Motor neuron (in vitro differentiated cells): ENCODE measurements around the gene ZNF467. TPM values are rescaled to one million over a fixed set of nuclear protein-coding genes. Genes with fewer than 3 reads are reported as not detected.

ENCODE experiments used
- ATAC-seq, 8 experiments: fragments of 200-7000 bp; cut with Tn5 transposase; replicated peaks in 6 of 8; 2 replicates each; pipeline ENCODE4 v1.8.0; 2021; ENCODE audit warnings: mild to moderate bottlenecking in 8 of 8, moderate library complexity in 8 of 8
- H3K27ac ChIP-seq, 2 donors: fragments of 250-450 bp; sonication (Bioruptor Pico); 2 replicates each; pipeline ENCODE4 v1.9.0; 2021; ENCODE audit warnings: antibody characterized with exemption in 2 of 2, mild to moderate bottlenecking in 2 of 2, moderate library complexity in 1 of 2
- H3K4me1 ChIP-seq, 2 donors: fragments of 250-450 bp; sonication (Bioruptor Pico); replicated peaks in 1 of 2; 2 replicates each; pipeline ENCODE4 v1.6.1; 2021; ENCODE audit warnings: antibody characterized with exemption in 2 of 2, mild to moderate bottlenecking in 2 of 2, moderate library complexity in 1 of 2
- H3K4me3 ChIP-seq, 5 donors: fragments of 250-450 bp; sonication (Bioruptor Pico); 2 replicates each; pipeline ENCODE4 v1.9.0; 2021; ENCODE audit warnings: antibody characterized with exemption in 5 of 5, mild to moderate bottlenecking in 5 of 5, moderate library complexity in 4 of 5
- WGBS, 10 experiments: fragments of 450-650 bp; shearing (Covaris generic); methylation state at CpG; one replicate each; pipeline ENCODE4 v1.0.0; 2022; 5-methylcytosine and 5-hydroxymethylcytosine counted together
- in situ Hi-C, 9 experiments: fragments of 400-800 bp; cut with MboI; loops; one replicate each; pipeline ENCODE4 v1.15.0; 2021; ENCODE audit warnings: low sequenced_read_pairs in 9 of 9, low pct_unique_long_range_greater_than_20kb in 2 of 9; ENCODE audit not compliant: unreplicated experiment in 9 of 9
- total RNA-seq, 8 experiments: library from RNA; unstranded; fragments of 300-600 nt; gene quantifications; 2 replicates each; pipeline versions ENCODE4 v1.2.3 to v1.2.4, GENCODE V29; 2022

ZNF467 gene
- total RNA-seq, 8 experiments from 2014 or later = 0.71 to 7.7 (median 5.1) TPM

DNA sequence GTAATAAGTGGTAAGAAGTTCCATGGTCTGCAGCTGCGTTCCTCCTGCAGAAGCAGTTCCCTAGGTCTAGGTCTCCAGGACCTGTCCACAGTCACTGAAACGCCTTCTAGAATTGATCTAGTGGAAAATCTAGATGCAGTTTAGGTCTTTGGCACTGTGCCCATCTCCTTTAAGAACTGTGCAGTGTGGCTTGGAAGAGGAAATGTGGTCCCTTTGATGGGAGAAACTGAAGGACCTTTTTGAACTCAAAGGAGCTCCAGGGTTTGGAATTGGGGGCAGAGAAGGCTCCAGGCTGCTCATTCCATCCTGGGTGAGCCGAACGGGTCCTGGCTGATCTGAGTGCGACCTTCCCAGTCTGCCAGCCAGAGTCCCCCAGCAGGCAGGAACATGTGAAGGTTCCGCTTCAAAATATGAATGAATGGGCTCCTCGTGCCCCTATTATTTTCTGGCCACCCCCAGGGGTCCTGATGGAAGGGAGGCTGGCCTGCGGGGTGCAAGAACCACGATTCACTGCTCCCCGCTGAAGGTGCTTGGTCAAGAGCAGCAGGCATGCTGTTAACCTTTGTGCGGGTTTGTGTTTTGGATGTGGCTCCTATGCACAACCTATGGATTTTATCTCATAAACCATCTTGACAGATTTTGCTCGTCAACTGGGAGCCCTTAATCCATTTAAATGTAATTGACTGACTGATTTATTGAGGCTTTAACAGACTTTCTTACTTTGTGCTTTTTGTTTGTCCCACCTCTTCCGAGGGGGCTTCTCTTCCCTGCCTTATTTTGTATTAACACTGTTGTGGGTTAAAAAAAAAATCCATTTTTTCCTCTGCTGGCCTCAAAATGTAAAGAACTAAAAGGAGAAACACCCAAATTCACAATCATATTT lies 36.7 kb downstream of the ZNF467 start:
- Histone ChIP-seq H3K4me3 (no peak overlapping the region), H3K27ac (no peak overlapping the region), H3K4me1 (peaks cover 0 to 2% of the 10 kb centered on the region in 2 donors)
- no peak for ATAC-seq
- in situ Hi-C loops = no loop called here
- WGBS, 10 experiments = 20 to 97% (median 71%) methylated on average over 1 to 10 of the region's 13 CpGs; no CpG with 5 or more reads in 1 of the 10 experiments

DNA sequence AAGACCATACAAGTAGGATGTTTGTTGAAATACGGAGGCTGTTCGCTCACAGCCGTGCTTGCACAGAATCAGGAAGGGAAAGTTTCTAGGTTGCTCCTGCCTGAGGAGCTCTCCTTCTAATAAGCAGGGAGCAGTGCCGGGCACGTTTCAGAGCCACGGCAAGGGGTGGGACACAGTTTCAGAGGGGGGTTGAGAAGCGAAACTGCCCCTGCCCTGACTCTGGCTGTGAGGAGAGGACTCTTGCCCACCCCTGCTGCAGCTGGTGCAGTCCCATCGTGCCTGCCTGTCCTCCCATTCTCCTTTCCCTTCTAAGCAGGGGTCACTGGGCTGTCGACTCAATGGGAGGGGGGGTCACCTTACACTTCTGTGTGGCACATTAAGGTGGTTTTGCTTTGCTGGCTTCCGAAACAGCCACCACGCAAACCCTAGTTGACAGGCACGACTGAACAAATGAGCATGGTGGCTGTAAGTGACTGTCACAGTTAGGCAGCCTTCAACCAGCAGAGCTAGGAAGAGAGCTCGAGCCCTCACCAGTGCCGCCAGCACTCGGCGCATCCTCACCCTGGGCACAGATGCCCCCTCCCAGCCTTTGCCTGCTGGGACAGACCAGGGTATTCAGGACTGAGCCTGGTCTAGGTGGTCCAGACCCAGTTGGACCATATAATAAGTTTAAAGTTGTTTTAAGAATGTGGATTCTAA lies 37.5 kb downstream of the ZNF467 start:
- no peak for ATAC-seq
- 30 to 100% (median 70%) methylated on average over 1 to 8 of the region's 16 CpGs; no CpG with 5 or more reads in 3 of the 10 experiments for WGBS, 10 experiments
- in situ Hi-C loops = no loop called here
- no peak overlapping the region for H3K27ac ChIP-seq
- no peaks in the 10 kb centered on the region for H3K4me1 ChIP-seq
- no peak overlapping the region for H3K4me3 ChIP-seq

DNA sequence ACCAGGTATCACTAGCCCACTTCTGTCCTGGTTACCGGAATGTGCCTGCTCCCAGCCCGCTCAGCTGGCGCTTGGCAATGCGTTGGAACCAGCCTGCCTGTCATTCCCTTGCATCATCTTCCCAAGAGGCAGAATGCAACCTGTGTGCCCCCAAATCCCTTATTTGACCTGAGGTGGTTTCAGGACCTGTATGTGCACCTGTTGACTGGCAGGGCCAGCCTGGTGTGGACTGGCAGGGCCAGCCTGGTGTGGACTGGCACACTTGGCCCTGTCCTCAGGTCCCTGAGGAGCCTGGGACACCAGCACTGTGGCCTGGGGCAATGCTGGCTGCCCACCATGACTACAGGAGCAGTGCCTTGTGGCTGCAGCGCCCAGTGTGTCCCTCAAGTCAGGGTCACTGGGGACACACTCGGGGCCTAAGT lies 38.2 kb downstream of the ZNF467 start:
- 62 to 100% (median 93%) methylated on average over 2 to 5 of the region's 6 CpGs; no CpG with 5 or more reads in 4 of the 10 experiments for WGBS, 10 experiments
- Histone ChIP-seq H3K27ac (no peak overlapping the region), H3K4me1 (no peaks in the 10 kb centered on the region), H3K4me3 (no peak overlapping the region)
- in situ Hi-C loops = no loop called here
- no peak for ATAC-seq

DNA sequence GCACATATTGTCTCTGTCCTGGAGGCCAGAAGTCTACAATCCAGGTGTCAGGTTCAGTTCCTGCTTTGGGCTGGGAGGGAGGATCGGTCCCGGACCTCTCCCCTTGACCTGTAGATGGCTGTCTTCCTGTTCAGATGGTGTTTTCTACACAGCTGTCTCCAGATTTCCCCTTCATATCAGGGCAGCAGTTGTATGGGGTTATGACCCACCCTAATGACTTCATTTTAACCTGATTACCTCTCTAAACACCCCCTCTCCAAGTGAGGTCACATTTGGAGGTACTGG lies 38.7 kb downstream of the ZNF467 start:
- WGBS, 10 experiments = 100% methylated on average over 1 of the region's 2 CpGs; no CpG with 5 or more reads in 9 of the 10 experiments
- H3K4me1 ChIP-seq = no peaks in the 10 kb centered on the region
- no peak for ATAC-seq
- no peak overlapping the region for H3K27ac ChIP-seq
- in situ Hi-C loops = no loop called here
- H3K4me3 ChIP-seq = no peak overlapping the region

DNA sequence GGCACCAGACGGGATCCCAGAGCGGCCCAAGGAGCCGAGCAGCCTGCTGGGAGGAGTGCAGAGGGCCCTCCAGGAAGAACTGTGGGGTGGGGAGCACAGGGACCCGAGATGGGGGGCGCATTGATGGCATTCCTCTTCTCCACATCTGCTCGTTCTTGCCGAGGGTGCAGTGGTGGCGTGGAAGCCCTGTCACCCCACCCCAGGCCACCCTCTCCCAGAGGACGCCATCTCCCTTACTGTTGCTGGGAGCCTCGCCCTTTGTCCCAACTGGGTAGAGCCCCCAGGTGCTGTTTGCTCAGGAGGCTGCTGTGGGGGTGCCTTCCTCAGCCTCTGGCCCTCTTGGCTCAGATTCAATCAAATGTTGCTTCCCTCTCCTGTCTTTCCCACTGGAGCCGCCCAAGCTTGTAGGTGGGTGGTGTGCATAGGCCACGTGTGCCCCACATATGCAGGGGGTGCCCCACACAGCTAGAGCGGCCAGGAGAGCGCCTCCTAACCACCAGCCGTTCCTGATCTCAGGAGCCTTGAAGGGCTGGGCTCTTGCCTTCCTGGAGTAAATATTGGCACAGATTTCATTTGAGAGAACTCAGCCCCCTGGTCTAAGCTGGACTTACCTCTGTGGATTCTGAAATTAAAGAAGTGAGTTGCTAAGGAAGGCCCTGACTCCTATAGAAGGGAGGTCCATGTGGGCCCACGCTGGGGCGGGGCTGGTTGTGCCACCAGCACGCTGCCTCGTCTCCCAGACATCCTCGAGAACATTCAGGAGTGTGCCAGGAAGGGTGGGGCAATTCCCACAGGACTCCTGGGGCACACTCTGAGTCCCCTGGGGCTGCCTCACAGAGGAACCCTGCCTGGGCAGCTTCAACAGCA lies 39.2 kb downstream of the ZNF467 start:
- Histone ChIP-seq H3K4me1 (no peaks in the 10 kb centered on the region), H3K27ac (no peak overlapping the region), H3K4me3 (no peak overlapping the region)
- ATAC-seq = peak in 3 of 8 experiments; percentile 31 to 68 (median 43)
- in situ Hi-C loops = no loop called here
- 73 to 100% (median 98%) methylated on average over 1 to 6 of the region's 20 CpGs; no CpG with 5 or more reads in 6 of the 10 experiments for WGBS, 10 experiments

DNA sequence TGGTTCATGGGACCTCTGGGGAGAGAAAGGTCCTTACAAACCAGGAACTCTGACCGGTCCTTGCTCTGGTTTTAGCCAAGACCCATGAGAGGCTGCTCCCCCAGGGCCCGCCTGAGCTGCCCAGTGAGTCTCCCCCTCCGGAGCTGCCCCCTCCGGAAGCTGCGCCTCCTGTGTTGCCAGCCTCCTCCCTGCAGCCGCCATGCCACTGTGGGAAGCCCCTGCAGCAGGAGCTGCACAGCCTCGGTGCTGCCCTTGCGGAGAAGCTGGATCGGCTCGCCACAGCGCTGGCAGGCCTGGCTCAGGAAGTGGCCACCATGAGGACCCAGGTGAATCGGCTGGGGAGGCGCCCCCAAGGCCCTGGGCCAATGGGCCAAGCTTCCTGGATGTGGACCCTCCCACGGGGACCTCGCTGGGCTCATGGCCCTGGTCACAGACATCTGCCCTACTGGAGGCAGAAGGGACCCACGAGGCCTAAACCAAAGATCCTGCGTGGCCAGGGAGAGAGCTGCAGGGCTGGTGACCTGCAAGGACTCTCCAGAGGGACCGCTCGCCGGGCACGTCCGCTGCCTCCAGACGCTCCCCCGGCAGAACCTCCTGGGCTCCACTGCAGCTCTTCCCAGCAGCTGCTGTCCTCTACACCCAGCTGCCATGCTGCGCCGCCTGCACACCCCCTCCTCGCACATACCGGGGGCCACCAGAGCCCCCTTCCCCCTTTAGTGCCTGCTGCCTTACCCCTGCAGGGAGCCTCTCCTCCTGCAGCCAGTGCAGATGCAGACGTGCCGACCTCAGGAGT lies 40.1 kb downstream of the ZNF467 start:
- WGBS, 10 experiments = 100% methylated on average over 1 of the region's 30 CpGs; no CpG with 5 or more reads in 9 of the 10 experiments
- Histone ChIP-seq H3K4me3 (no peak overlapping the region), H3K4me1 (no peaks in the 10 kb centered on the region), H3K27ac (no peak overlapping the region)
- in situ Hi-C loops = no loop called here
- no peak for ATAC-seq

DNA sequence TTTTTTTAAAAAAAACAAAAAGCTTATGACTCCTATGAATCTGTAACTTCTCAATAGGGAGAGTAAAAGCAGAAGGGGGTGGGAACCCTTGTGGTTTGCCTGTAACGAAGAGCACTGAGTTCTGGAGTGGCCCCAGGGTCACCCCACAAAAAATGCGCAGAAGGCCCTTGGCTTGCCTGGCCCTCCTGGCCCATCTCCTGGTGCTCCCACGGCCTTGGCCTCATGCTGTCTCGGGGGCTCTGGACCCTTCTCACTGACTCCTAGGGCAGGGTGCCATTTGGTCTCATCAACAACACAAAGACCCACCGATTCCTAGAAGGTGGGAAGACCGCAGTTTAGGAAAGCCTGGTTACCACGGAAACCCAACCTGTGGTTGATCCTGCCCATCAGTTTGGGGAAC lies 40.8 kb downstream of the ZNF467 start:
- Histone ChIP-seq H3K4me1 (no peaks in the 10 kb centered on the region), H3K4me3 (no peak overlapping the region), H3K27ac (no peak overlapping the region)
- no peak for ATAC-seq
- in situ Hi-C loops = no loop called here
- WGBS, 10 experiments = 20 to 100% (median 90%) methylated on average over 1 to 2 of the region's 7 CpGs; no CpG with 5 or more reads in 5 of the 10 experiments

DNA sequence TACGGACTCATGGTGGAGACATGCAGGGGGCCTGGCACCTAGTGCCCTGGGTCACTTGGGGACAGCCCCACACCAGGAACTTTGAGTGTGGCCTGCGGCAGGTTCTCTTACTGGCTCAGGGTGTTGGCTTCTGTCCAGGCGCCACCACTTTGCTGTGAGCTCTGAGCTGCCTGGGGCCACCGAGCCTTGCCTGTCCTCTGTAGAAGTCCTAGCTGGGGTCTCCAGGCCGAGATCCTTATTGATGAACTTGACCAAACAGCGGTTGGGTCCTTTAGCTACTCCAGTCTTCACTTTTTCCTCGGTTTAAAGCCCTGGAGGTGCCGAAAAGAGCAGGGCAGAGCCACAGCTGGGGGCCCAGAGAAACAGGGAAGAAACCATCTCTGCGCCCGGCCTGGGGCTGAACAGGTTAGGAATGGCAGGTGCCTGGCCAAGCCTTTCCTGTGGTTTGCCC lies 41.3 kb downstream of the ZNF467 start:
- in situ Hi-C loops = no loop called here
- no peak for ATAC-seq
- H3K27ac ChIP-seq = no peak overlapping the region
- no peaks in the 10 kb centered on the region for H3K4me1 ChIP-seq
- no peak overlapping the region for H3K4me3 ChIP-seq
- WGBS, 10 experiments = 72 to 100% (median 80%) methylated on average over 1 to 5 of the region's 10 CpGs; no CpG with 5 or more reads in 3 of the 10 experiments

DNA sequence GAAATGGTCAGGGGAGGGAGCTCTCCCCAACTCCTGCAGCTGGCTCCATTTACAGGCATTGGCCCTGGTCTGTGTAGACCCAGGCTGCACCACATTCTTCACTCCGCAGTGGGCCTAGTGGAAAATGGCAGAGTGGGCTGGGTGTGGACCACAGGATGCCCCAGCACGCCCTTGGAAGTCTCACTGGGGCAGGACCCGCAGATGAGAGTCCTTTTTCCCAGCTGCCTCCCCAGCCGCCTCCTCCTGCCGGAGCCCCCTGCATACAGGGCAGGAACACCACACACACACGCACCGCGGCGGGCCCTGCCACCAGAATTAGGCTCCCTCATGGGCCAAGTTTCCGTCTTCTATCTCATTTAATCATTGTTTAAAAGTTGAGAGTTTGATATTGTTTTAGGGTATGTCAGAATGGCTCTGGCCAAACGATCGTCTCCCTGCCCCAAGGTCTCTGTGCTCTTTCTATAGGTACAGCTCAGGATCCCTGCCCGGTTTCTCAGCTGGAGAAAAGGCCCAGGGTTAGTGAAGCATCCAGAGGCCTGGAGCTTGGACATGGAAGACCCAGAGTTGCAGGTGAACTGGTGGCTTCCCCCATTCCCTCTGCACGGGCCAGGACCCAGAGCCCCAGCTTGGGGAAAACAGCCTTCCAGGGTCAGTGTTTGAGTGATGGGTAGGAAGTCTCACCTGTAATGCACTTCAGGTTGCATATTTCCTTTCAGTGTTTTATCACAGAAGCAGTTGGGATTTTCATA lies 42.0 kb downstream of the ZNF467 start:
- no peaks in the 10 kb centered on the region for H3K4me1 ChIP-seq
- in situ Hi-C loops = no loop called here
- 80 to 100% (median 90%) methylated on average over 2 to 7 of the region's 14 CpGs; no CpG with 5 or more reads in 4 of the 10 experiments for WGBS, 10 experiments
- ATAC-seq = no peak
- no peak overlapping the region for H3K27ac ChIP-seq
- no peak overlapping the region for H3K4me3 ChIP-seq

DNA sequence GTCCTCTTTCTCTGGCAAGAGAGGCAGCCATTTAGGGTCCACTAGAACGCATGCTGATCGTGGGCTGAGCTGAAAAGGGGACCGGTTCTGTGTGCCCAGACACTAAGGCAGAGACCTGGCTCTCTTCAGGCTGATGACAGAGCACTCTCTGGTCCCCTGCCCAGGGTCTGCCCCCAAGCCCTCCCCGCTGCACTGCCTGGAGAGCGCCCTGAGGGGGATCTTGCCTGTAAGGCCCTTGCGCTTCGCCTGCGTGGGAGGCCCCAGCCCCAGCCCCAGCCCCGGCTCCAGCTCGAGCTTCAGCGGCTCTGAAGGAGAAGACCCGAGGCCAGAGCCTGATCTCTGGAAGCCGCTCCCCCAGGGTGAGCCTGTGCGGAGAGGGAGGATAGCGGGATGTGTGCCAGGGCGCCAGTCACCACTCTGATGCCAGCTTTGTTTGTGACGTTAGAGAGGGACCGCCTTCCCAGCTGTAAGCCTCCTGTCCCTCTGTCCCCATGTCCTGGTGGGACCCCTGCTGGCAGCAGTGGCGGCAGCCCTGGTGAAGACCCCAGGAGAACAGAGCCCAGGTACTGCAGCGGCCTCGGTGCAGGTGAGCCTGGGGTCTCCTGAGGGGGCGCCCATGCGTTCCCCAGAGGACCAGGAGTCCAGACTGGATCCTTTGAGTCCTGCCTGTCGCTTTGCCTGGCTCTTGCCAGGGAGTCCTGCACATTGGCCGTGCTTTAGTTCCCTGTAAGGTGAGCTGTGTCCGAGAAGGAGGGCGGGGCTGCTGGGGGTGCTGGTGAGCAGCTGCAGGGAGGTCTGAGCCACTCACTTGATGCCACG lies 43.2 kb downstream of the ZNF467 start:
- 82 to 100% (median 97%) methylated on average over 4 to 6 of the region's 28 CpGs; no CpG with 5 or more reads in 5 of the 10 experiments for WGBS, 10 experiments
- no peak overlapping the region for H3K27ac ChIP-seq
- in situ Hi-C loops = no loop called here
- no peak for ATAC-seq
- H3K4me3 ChIP-seq = no peak overlapping the region
- no peaks in the 10 kb centered on the region for H3K4me1 ChIP-seq

DNA sequence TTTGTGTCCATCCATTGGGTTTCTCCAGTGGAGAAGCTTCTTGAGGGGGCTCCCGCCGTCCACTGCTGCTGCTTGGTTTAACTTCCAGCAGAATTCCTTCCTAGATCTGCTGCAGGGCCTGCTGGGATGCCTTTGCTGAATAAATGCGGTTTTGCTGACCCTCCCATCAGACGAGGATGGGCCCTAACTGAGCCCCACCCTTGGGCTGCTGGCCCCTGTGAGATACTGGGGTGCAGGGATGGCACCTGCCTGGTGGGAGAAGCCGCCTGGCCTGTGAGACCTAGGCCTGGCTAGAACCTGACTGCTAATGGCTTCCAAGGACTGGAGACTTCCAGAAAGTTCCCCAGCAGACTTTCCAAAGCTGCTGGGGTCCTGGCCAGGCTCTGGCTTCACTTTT lies 43.8 kb downstream of the ZNF467 start:
- in situ Hi-C loops = no loop called here
- no peak overlapping the region for H3K4me3 ChIP-seq
- no peak for ATAC-seq
- WGBS, 10 experiments = 42 to 100% (median 86%) methylated on average over 1 to 5 of the region's 5 CpGs; no CpG with 5 or more reads in 4 of the 10 experiments
- H3K4me1 ChIP-seq = no peaks in the 10 kb centered on the region
- H3K27ac ChIP-seq = no peak overlapping the region
